Epithelial cell of proximal tubule (primary cell): Measurements from ENCODE around the gene PPP2R5D. TPM values are rescaled to one million over a fixed set of nuclear protein-coding genes. Genes with fewer than 3 reads are reported as not detected.
A peak's percentile ranks its signal among the peaks of the same experiment; 100 is the strongest.

Experiments used
- DNase-seq: peaks from one replicate; pipeline ENCODE4 v3.0.0-alpha.2; 2011; ENCODE audit warnings: low read depth
- H3K4me3 ChIP-seq: 2 replicates; pipeline ENCODE4 v1.5.1; 2011; ENCODE audit warnings: low read depth, mild to moderate bottlenecking, low read length
- CTCF ChIP-seq: conservative IDR thresholded peaks from 2 replicates; pipeline ENCODE4 v1.5.1; 2012; ENCODE audit warnings: low read depth, mild to moderate bottlenecking, low read length
- total RNA-seq: library from RNA; depleted of rRNA; stranded (reverse); fragments of >200 nt; gene quantifications from 2 replicates; pipeline ENCODE4 v1.2.3, GENCODE V29; 2015

The PPP2R5D gene
- total RNA-seq, 1 donor from 2014 or later = 94.2 TPM

- no peak for TF ChIP-seq CTCF
- DNase-seq = no peak
- no peak overlapping the region for H3K4me3 ChIP-seq
Measured at GRCh38 chr6:43016176-43016942, 32.0 kb downstream of the PPP2R5D start.

GRCh38 chr6:43016943-43017334, 32.6 kb downstream of the PPP2R5D start:
- TF ChIP-seq CTCF = no peak

GRCh38 chr6:43019152-43019551, 34.8 kb downstream of the PPP2R5D start:
- no peak for TF ChIP-seq CTCF
- DNase-seq = no peak
- no peak overlapping the region for H3K4me3 ChIP-seq

More at GRCh38 chr6:43016943-43017334, 32.6 kb downstream of the PPP2R5D start:
- H3K4me3 ChIP-seq = no peak overlapping the region
- no peak for DNase-seq

GRCh38 chr6:43020052-43020705, 35.8 kb downstream of the PPP2R5D start:
- DNase-seq = no peak
- H3K4me3 ChIP-seq = no peak overlapping the region
- TF ChIP-seq CTCF = no peak

- H3K4me3 ChIP-seq = peak overlapping the region; percentile 100
- DNase-seq = no peak
- TF ChIP-seq CTCF = no peak
Measured at GRCh38 chr6:43020847-43021246, 36.5 kb downstream of the PPP2R5D start.

GRCh38 chr6:43021270-43022047, 37.1 kb downstream of the PPP2R5D start, which contains the start of gene RRP36:
RRP36 (plus strand) TSS chr6:43021623; CDS start chr6:43021655, 32 bp downstream.
- no peak for TF ChIP-seq CTCF
- no peak for DNase-seq
- peak within 1 kb of the TSS; percentile 100 for H3K4me3 ChIP-seq
